DND-41 (cell line): ENCODE data around the gene COG5.

Experiments
- ATAC-seq: fragments of 200-7000 bp; cut with Tn5 transposase; 3 replicates; pipeline ENCODE4 v1.9.1; 2021; ENCODE audit warnings: low read depth; ENCODE audit not compliant: insufficient read depth
- DNase-seq: peaks from one replicate; pipeline ENCODE4 v3.0.0-alpha.2; 2020
- H2AFZ ChIP-seq: 2 replicates; pipeline ENCODE4 v1.6.0; 2012; ENCODE audit warnings: low read depth, low read length
- H3K27ac ChIP-seq: 2 replicates; pipeline ENCODE4 v1.5.1; 2012; ENCODE audit warnings: low read length, inconsistent platforms
- H3K27me3 ChIP-seq: fragments of 200-600 bp; sonication (generic); 2 replicates; pipeline ENCODE4 v1.6.0; 2012; ENCODE audit warnings: low read length, mild to moderate bottlenecking, inconsistent platforms; ENCODE audit not compliant: insufficient read depth, poor library complexity
- H3K36me3 ChIP-seq: 2 replicates; pipeline ENCODE4 v1.5.1; 2012; ENCODE audit warnings: low read length, inconsistent platforms; ENCODE audit not compliant: insufficient read depth
- H3K4me1 ChIP-seq: 2 replicates; pipeline ENCODE4 v1.5.1; 2012; ENCODE audit warnings: mild to moderate bottlenecking, low read length; ENCODE audit not compliant: insufficient read depth
- H3K4me2 ChIP-seq: 2 replicates; pipeline ENCODE4 v1.6.0; 2012; ENCODE audit warnings: mild to moderate bottlenecking, moderate library complexity, low read length, inconsistent platforms; ENCODE audit not compliant: insufficient read depth
- H3K4me3 ChIP-seq, 2 experiments: fragments of 200-600 bp in 1 of 2; shearing (Covaris generic) in 1 of 2; 2 replicates each; pipeline ENCODE4 v1.5.1; 2012 to 2016; ENCODE audit warnings: inconsistent platforms in 2 of 2, low read length in 2 of 2, mild to moderate bottlenecking in 2 of 2, low read depth in 1 of 2, moderate library complexity in 1 of 2
- H3K79me2 ChIP-seq: 2 replicates; pipeline ENCODE4 v1.6.0; 2012; ENCODE audit warnings: low read length, inconsistent platforms; ENCODE audit not compliant: insufficient read depth
- H3K9ac ChIP-seq: 2 replicates; pipeline ENCODE4 v1.6.0; 2012; ENCODE audit warnings: low read depth, mild to moderate bottlenecking, inconsistent platforms, low read length, moderate library complexity
- H3K9me3 ChIP-seq: 2 replicates; pipeline ENCODE4 v1.5.1; 2012; ENCODE audit warnings: low read length, moderate library complexity, mild to moderate bottlenecking, inconsistent platforms; ENCODE audit not compliant: insufficient read depth, severe bottlenecking
- H4K20me1 ChIP-seq: 2 replicates; pipeline ENCODE4 v1.6.0; 2012; ENCODE audit warnings: low read length; ENCODE audit not compliant: insufficient read depth
- CTCF ChIP-seq: IDR thresholded peaks from 2 replicates; pipeline ENCODE4 v1.5.1; 2012; ENCODE audit warnings: borderline replicate concordance, low read length, moderate library complexity, mild to moderate bottlenecking; ENCODE audit not compliant: poor library complexity, severe bottlenecking; ENCODE audit errors: extremely low read depth
- EZH2 ChIP-seq: IDR thresholded peaks from 3 replicates; pipeline ENCODE4 v1.6.1; 2012; ENCODE audit warnings: borderline replicate concordance, low read depth, mild to moderate bottlenecking, moderate library complexity, low read length, inconsistent platforms; ENCODE audit not compliant: severe bottlenecking

Gene COG5

GRCh38 chr7:107505362-107505761 is 58.4 kb downstream of the COG5 start:
- no peaks in the 10 kb centered on the region for H3K27me3 ChIP-seq
- no peak overlapping the region for H2AFZ ChIP-seq
- no peak overlapping the region for H3K4me3 ChIP-seq
- H3K79me2 ChIP-seq, result no peaks in the 10 kb centered on the region
- H3K36me3 ChIP-seq, result peaks cover 9% of the 10 kb centered on the region; the same call in 1 of the 2 replicates
- ATAC-seq (no peak), DNase-seq (no peak)
- no peak overlapping the region for H3K9ac ChIP-seq
- H3K9me3 ChIP-seq, result no peaks in the 10 kb centered on the region
- H3K27ac ChIP-seq, result no peak overlapping the region
- H3K4me2 ChIP-seq, result no peak overlapping the region
- no peak for TF ChIP-seq CTCF
- TF ChIP-seq EZH2, result no peak
- H4K20me1 ChIP-seq, result no peaks in the 10 kb centered on the region
- no peaks in the 10 kb centered on the region for H3K4me1 ChIP-seq

- no peak overlapping the region for H3K4me2 ChIP-seq
- H3K79me2 ChIP-seq, result no peaks in the 10 kb centered on the region
- H2AFZ ChIP-seq, result no peak overlapping the region
- no peak for TF ChIP-seq CTCF
- no peak for TF ChIP-seq EZH2
- no peaks in the 10 kb centered on the region for H4K20me1 ChIP-seq
- no peaks in the 10 kb centered on the region for H3K4me1 ChIP-seq
- H3K9me3 ChIP-seq, result no peaks in the 10 kb centered on the region
- no peak overlapping the region for H3K4me3 ChIP-seq
- ATAC-seq (no peak), DNase-seq (no peak)
- no peak overlapping the region for H3K27ac ChIP-seq
- H3K36me3 ChIP-seq, result peaks cover 9% of the 10 kb centered on the region; the same call in 1 of the 2 replicates
- H3K9ac ChIP-seq, result no peak overlapping the region
- H3K27me3 ChIP-seq, result no peaks in the 10 kb centered on the region
Observed at GRCh38 chr7:107503687-107504086, 60.0 kb downstream of the COG5 start.

GRCh38 chr7:107502797-107503196 is 60.9 kb downstream of the COG5 start:
- no peaks in the 10 kb centered on the region for H3K27me3 ChIP-seq
- no peaks in the 10 kb centered on the region for H4K20me1 ChIP-seq
- no peaks in the 10 kb centered on the region for H3K4me1 ChIP-seq
- DNase-seq, result no peak
- no peak overlapping the region for H2AFZ ChIP-seq
- H3K36me3 ChIP-seq, result peaks cover 9% of the 10 kb centered on the region; the same call in 1 of the 2 replicates
- no peaks in the 10 kb centered on the region; the same call in none of the 2 replicates for H3K79me2 ChIP-seq
- H3K4me3 ChIP-seq, result no peak overlapping the region
- H3K9ac ChIP-seq, result no peak overlapping the region
- H3K27ac ChIP-seq, result no peak overlapping the region
- ATAC-seq, result no peak
- TF ChIP-seq EZH2 (no peak), CTCF (no peak)
- no peaks in the 10 kb centered on the region for H3K9me3 ChIP-seq
- H3K4me2 ChIP-seq, result no peak overlapping the region

GRCh38 chr7:107502154-107502553 is 61.6 kb downstream of the COG5 start:
- H3K9me3 ChIP-seq, result no peaks in the 10 kb centered on the region
- H3K4me1 ChIP-seq, result no peaks in the 10 kb centered on the region
- no peak overlapping the region for H2AFZ ChIP-seq
- no peak for ATAC-seq
- H3K4me3 ChIP-seq, result no peak overlapping the region
- 0 out of 2 replicates have a peak, but pooled peaks cover 9% of the 10 kb centered on the region for H3K36me3 ChIP-seq
- TF ChIP-seq EZH2 (no peak), CTCF (no peak)
- no peak overlapping the region for H3K9ac ChIP-seq
- H3K79me2 ChIP-seq, result peaks cover 2% of the 10 kb centered on the region
- no peaks in the 10 kb centered on the region for H4K20me1 ChIP-seq
- DNase-seq, result no peak
- H3K27ac ChIP-seq, result no peak overlapping the region
- no peak overlapping the region for H3K4me2 ChIP-seq
- H3K27me3 ChIP-seq, result no peaks in the 10 kb centered on the region
